Ovary (tissue), 3 donors: ENCODE measurements around the gene DPEP1.

ENCODE experiments used
- CTCF ChIP-seq, 3 donors: fragments of 450-650 bp in 2 of 3; fragments of 200-600 bp in 1 of 3; IDR thresholded peaks; one replicate each; pipeline versions ENCODE4 v1.5.1 to v1.8.0; 2016 to 2022; ENCODE audit warnings: antibody characterized with exemption in 3 of 3, mild to moderate bottlenecking in 1 of 3
- EP300 ChIP-seq: sonication (generic); formaldehyde crosslinking; IDR thresholded peaks from one replicate; pipeline ENCODE4 v1.6.1; 2017; ENCODE audit warnings: antibody characterized with exemption
- POLR2A ChIP-seq: fragments of 450-650 bp; IDR thresholded peaks from one replicate; pipeline ENCODE4 v1.6.1; 2017; ENCODE audit warnings: antibody characterized with exemption, mild to moderate bottlenecking, moderate library complexity
- donor health status: DM: no; HTN: no; CAD: no.

GRCh38 chr16:89583197-89583894 lies 30.1 kb upstream of the DPEP1 start:
- no peak for TF ChIP-seq CTCF (IDR thresholded peaks at IDR 0.05)
- TF ChIP-seq EP300: no peak
- TF ChIP-seq POLR2A: no peak
